HCT116 (cell line): ENCODE results near the gene MBLAC1. TPM values are rescaled to one million over a fixed set of nuclear protein-coding genes. Genes with fewer than 3 reads are reported as not detected.

Experiments used
- ATAC-seq: fragments of 200-7000 bp; cut with Tn5 transposase; 2 replicates; pipeline ENCODE4 v1.9.1; 2020; ENCODE audit warnings: mild to moderate bottlenecking, moderate library complexity
- BruUV-seq: library from RNA; stranded (reverse); fragments of 400-500 nt; replicated peaks from 2 replicates; lab custom pipeline; 2021; lab: Mats Ljungman, UMichigan
- CTCF ChIA-PET: fragments of 300-600 bp; sonication (Branson Sonifier 250); formaldehyde crosslinking; loops from one replicate; lab custom pipeline; 2021; ENCODE audit warnings: antibody characterized with exemption; lab: Charles Lee
- POLR2A ChIA-PET: fragments of 300-600, 350-600 bp; sonication (Branson Sonifier 250); formaldehyde crosslinking; loops from one replicate; lab custom pipeline; 2021; ENCODE audit warnings: antibody characterized with exemption; lab: Charles Lee
- RAD21 ChIA-PET, 2 experiments: fragments of 300-600 bp; sonication (Branson Sonifier 250); formaldehyde crosslinking; loops; one replicate each; lab custom pipeline; 2023; ENCODE audit warnings: low total read pairs in 2 of 2; ENCODE audit not compliant: uncharacterized antibody in 2 of 2, unreplicated experiment in 2 of 2, low non-redundant PET in 1 of 2; lab: Charles Lee
- DNase-seq: peaks from one replicate; pipeline ENCODE4 v3.0.0-alpha.2; 2010; ENCODE audit warnings: low read depth, low spot score
- H2AFZ ChIP-seq: fragments of 200-600 bp; shearing (Covaris generic), sonication (generic); 2 replicates; pipeline ENCODE4 v1.6.1; 2017; ENCODE audit warnings: low read depth, mixed run types, mixed read lengths, antibody characterized with exemption, low read length; ENCODE audit not compliant: poor library complexity, severe bottlenecking
- H3K27ac ChIP-seq: 2 replicates; pipeline ENCODE4 v1.5.1; 2012; ENCODE audit warnings: low read depth, low read length
- H3K27me3 ChIP-seq: fragments of 200-600 bp; sonication (generic); 2 replicates; pipeline ENCODE4 v1.6.1; 2016; ENCODE audit warnings: mixed run types, low read length, mixed read lengths; ENCODE audit not compliant: insufficient read depth
- H3K36me3 ChIP-seq, 2 experiments: fragments of 200-500 bp in 1 of 2; fragments of 200-600 bp in 1 of 2; sonication (Bioruptor generic) in 1 of 2; sonication (generic) in 1 of 2; 2 replicates each; pipeline versions ENCODE4 v1.5.1 to v1.6.1; 2014 to 2016; ENCODE audit warnings: low read length in 2 of 2, inconsistent platforms in 1 of 2, mixed read lengths in 1 of 2, mixed run types in 1 of 2; ENCODE audit not compliant: insufficient read depth in 2 of 2, control insufficient read depth in 1 of 2
- H3K4me1 ChIP-seq, 2 experiments: fragments of 200-600 bp in 1 of 2; sonication (generic) in 1 of 2; 2 replicates each; pipeline versions ENCODE4 v1.5.1 to v1.6.1; 2012 to 2017; ENCODE audit warnings: low read length in 2 of 2, inconsistent platforms in 1 of 2, mild to moderate bottlenecking in 1 of 2, mixed read lengths in 1 of 2, mixed run types in 1 of 2, moderate library complexity in 1 of 2; ENCODE audit not compliant: insufficient read depth in 2 of 2, control insufficient read depth in 1 of 2
- H3K4me2 ChIP-seq: fragments of 200-600 bp; sonication (generic); 2 replicates; pipeline ENCODE4 v1.6.1; 2017; ENCODE audit warnings: mixed run types, low read length, mixed read lengths
- H3K4me3 ChIP-seq, 2 experiments: fragments of 200-600 bp in 1 of 2; sonication (generic) in 1 of 2; replicated peaks in 1 of 2; 2 replicates each; pipeline ENCODE4 v1.5.1; 2011 to 2016; ENCODE audit warnings: low read length in 2 of 2, control low read depth in 1 of 2, low read depth in 1 of 2, mild to moderate bottlenecking in 1 of 2, mixed read lengths in 1 of 2, mixed run types in 1 of 2
- H3K79me2 ChIP-seq: fragments of 200-600 bp; sonication (generic); 2 replicates; pipeline ENCODE4 v1.6.1; 2017; ENCODE audit warnings: mild to moderate bottlenecking, mixed run types, low read length, moderate library complexity, mixed read lengths; ENCODE audit not compliant: insufficient read depth
- H3K9ac ChIP-seq: fragments of 200-600 bp; sonication (generic); 2 replicates; pipeline ENCODE4 v1.6.1; 2016; ENCODE audit warnings: low read length, mixed read lengths
- H3K9me2 ChIP-seq: fragments of 200-600 bp; sonication (generic), shearing (Covaris generic); 2 replicates; pipeline ENCODE4 v1.6.1; 2017; ENCODE audit warnings: mixed run types, mild to moderate bottlenecking, moderate library complexity; ENCODE audit not compliant: insufficient read depth
- H3K9me3 ChIP-seq, 2 experiments: fragments of 200-500 bp in 1 of 2; fragments of 200-600 bp in 1 of 2; sonication (Bioruptor generic) in 1 of 2; sonication (generic) in 1 of 2; 2 replicates each; pipeline ENCODE4 v1.6.1; 2014 to 2017; ENCODE audit warnings: low read length in 2 of 2, mixed read lengths in 2 of 2, inconsistent platforms in 1 of 2, low read depth in 1 of 2, mild to moderate bottlenecking in 1 of 2, mixed run types in 1 of 2, moderate library complexity in 1 of 2; ENCODE audit not compliant: control insufficient read depth in 1 of 2, insufficient read depth in 1 of 2
- H4K20me1 ChIP-seq: fragments of 200-600 bp; sonication (generic), shearing (Covaris generic); 2 replicates; pipeline ENCODE4 v1.6.1; 2017; ENCODE audit warnings: mixed run types, mild to moderate bottlenecking, moderate library complexity; ENCODE audit not compliant: insufficient read depth
- CBX3 ChIP-seq: IDR thresholded peaks from 2 replicates; pipeline ENCODE4 v1.6.1; 2012; ENCODE audit warnings: low read depth
- CEBPB ChIP-seq: IDR thresholded peaks from 2 replicates; pipeline ENCODE4 v1.6.1; 2012; ENCODE audit warnings: low read depth
- EZH2 ChIP-seq: fragments of 200-600 bp; sonication (generic); IDR thresholded peaks from 2 replicates; pipeline ENCODE4 v1.6.1; 2017; ENCODE audit warnings: antibody characterized with exemption, mixed run types
- RAD21 ChIP-seq: IDR thresholded peaks from 2 replicates; pipeline ENCODE4 v1.6.1; 2012; ENCODE audit warnings: low read depth, mild to moderate bottlenecking
- ZNF274 ChIP-seq: fragments of 200-500 bp; sonication (Bioruptor generic); IDR thresholded peaks from 2 replicates; pipeline ENCODE4 v1.6.1; 2014; ENCODE audit warnings: mild to moderate bottlenecking, low read depth, low read length, inconsistent platforms
- intact Hi-C: fragments of 100-400 bp; cut with micrococcal nuclease; formaldehyde crosslinking; loops from 2 replicates; pipeline ENCODE4 v1.10.0; 2022
- total RNA-seq: library from RNA; stranded (reverse); gene quantifications from one replicate; pipeline ENCODE4 v1.2.1, GENCODE V29; 2021; ENCODE audit not compliant: unreplicated experiment

MBLAC1 gene
- total RNA-seq, 1 experiment from 2014 or later, result 2.0 TPM

- ChIA-PET RAD21 (no interaction called here), CTCF (no interaction called here), POLR2A (no interaction called here)
- H3K79me2 ChIP-seq, result no peaks in the 10 kb centered on the region
- no peaks in the 10 kb centered on the region for H4K20me1 ChIP-seq
- no peak overlapping the region for H3K4me2 ChIP-seq
- no peak overlapping the region for H2AFZ ChIP-seq
- BruUV-seq, result no TSS peak
- H3K9me3 ChIP-seq, result no peaks in the 10 kb centered on the region
- H3K27me3 ChIP-seq, result no peaks in the 10 kb centered on the region
- TF ChIP-seq CEBPB, result no peak
- no peak for TF ChIP-seq EZH2
- TF ChIP-seq ZNF274, result no peak
- H3K36me3 ChIP-seq, result peaks cover 3 to 23% of the 10 kb centered on the region in 2 experiments; a peak in 3 of 4 replicates
- no peaks in the 10 kb centered on the region for H3K4me1 ChIP-seq
- H3K4me3 ChIP-seq, result no peak overlapping the region
- H3K27ac ChIP-seq, result no peak overlapping the region
- ATAC-seq, result no peak
- H3K9me2 ChIP-seq, result no peaks in the 10 kb centered on the region
- no peak overlapping the region for H3K9ac ChIP-seq
- DNase-seq, result no peak
- intact Hi-C loops, result no loop called here
These were observed 15.6 kb upstream of the MBLAC1 start for GRCh38 chr7:100111156-100111555.

GRCh38 chr7:100111914-100112313 is 14.9 kb upstream of the MBLAC1 start:
- no peak for DNase-seq
- Histone ChIP-seq H3K27ac (no peak overlapping the region), H4K20me1 (no peaks in the 10 kb centered on the region), H3K27me3 (no peaks in the 10 kb centered on the region), H2AFZ (no peak overlapping the region), H3K4me2 (no peak overlapping the region), H3K4me1 (no peaks in the 10 kb centered on the region), H3K9me3 (no peaks in the 10 kb centered on the region), H3K36me3 (peaks cover 3 to 18% of the 10 kb centered on the region in 2 experiments; a peak in 3 of 4 replicates), H3K9ac (no peak overlapping the region), H3K4me3 (no peak overlapping the region), H3K79me2 (no peaks in the 10 kb centered on the region), H3K9me2 (no peaks in the 10 kb centered on the region)
- CTCF ChIA-PET, result no interaction called here
- no peak for ATAC-seq
- POLR2A ChIA-PET, result no interaction called here
- RAD21 ChIA-PET, result no interaction called here
- BruUV-seq, result no TSS peak
- no peak for TF ChIP-seq CBX3
- no peak for TF ChIP-seq CEBPB
- TF ChIP-seq RAD21, result no peak
- intact Hi-C loops, result no loop called here
